Neural progenitor cell (in vitro differentiated cells): Measurements from ENCODE around the gene NFS1.

Source experiments
- EZH2 ChIP-seq: fragments of 200-600 bp; sonication (generic); IDR thresholded peaks from 2 replicates; pipeline ENCODE4 v1.6.1; 2017; ENCODE audit warnings: antibody characterized with exemption, mild to moderate bottlenecking, moderate library complexity
- EZH2phosphoT487 ChIP-seq: fragments of 200-600 bp; sonication (generic); IDR thresholded peaks from 2 replicates; pipeline ENCODE4 v1.6.1; 2017; ENCODE audit warnings: antibody characterized with exemption
- TF ChIP-seq, protein P1 (sequence below): fragments of 200-600 bp; sonication (generic); IDR thresholded peaks from 2 replicates; pipeline ENCODE4 v1.5.1; 2017; ENCODE audit warnings: antibody characterized with exemption, mild to moderate bottlenecking

DNA sequence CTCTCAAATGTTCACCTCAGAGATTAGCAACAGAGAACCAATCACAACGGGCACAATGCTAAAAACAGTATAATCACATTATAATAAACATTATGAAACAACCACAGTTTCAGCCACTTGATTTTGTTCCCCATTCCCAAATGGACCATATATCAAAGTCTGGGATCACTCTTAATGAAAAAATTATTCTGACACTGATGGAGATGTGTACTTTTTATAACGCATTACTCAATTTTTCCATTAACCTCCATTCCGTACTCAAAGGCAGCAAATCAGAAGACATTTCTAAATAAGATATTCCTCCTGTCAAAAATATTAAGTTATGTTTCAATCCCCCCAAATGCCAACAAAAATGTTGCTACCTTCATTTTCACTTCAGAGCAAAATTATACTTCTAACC, 37.2 kb downstream of the NFS1 start:
- TF ChIP-seq EZH2phosphoT487 (no peak), EZH2 (no peak)
- TF ChIP-seq, protein P1, sequence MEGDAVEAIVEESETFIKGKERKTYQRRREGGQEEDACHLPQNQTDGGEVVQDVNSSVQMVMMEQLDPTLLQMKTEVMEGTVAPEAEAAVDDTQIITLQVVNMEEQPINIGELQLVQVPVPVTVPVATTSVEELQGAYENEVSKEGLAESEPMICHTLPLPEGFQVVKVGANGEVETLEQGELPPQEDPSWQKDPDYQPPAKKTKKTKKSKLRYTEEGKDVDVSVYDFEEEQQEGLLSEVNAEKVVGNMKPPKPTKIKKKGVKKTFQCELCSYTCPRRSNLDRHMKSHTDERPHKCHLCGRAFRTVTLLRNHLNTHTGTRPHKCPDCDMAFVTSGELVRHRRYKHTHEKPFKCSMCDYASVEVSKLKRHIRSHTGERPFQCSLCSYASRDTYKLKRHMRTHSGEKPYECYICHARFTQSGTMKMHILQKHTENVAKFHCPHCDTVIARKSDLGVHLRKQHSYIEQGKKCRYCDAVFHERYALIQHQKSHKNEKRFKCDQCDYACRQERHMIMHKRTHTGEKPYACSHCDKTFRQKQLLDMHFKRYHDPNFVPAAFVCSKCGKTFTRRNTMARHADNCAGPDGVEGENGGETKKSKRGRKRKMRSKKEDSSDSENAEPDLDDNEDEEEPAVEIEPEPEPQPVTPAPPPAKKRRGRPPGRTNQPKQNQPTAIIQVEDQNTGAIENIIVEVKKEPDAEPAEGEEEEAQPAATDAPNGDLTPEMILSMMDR, result no peak
